ENCODE data around the gene RALA. TPM values are rescaled to one million over a fixed set of nuclear protein-coding genes. Genes with fewer than 3 reads are reported as not detected.

Gene RALA
- total and polyA plus RNA-seq, 4 donors: 5.7 to 18.8 (median 9.2) TPM

DNA sequence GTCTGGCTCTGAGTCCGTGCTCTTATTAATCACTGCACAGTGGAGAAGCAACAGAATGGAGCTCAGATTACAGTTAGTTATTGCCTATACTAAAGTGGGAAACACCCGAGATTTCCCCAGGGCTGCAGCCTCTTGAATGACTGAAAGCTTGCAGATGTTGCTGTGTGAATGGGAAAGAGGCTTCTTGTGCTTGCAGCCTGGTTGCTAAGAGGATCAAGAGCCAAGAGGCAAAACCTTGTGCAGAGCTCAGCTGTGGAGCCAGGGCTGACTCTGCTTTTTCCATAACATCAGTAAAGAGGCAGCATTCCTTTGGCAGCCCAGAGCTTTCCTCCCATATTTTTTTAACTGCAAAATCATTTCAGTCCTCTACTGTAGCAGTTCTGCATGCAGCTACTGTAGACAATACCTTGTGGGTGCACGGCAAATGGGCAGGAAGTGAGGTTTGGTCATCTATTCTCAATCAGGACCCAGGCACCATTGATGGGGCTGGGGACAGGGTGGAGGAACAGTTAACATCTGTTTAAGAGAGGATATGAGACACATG lies 86.5 kb downstream of the RALA start:
- 62% methylated on average over 3 of the region's 3 CpGs for WGBS
- H3K4me3 ChIP-seq (ENCODE audit: low read depth in 1 of 3, low read length in 3 of 3): no peak overlapping the region

DNA sequence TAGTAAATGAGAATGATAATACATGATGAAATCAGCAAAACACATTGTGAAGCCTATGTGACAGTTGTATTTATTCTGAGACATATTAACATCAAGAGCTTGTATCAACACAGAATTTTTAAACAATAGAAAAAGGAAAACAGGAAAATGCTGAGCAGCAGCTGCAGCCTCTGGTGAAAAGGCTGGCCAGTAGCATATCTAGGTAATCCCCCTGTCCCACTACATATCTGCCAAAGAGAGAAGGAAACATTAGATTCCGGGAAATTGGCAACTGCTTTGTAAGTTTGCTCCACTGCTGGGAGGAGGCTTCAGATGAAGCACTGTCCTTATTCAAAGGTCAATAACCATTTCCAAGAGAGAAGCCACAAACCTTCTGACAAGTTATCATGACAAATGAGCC lies 89.4 kb downstream of the RALA start:
- Histone ChIP-seq H3K4me3 (ENCODE audit: low read depth in 1 of 3, low read length in 3 of 3) (no peak overlapping the region), H3K27ac (ENCODE audit: low read depth in 1 of 2, low read length in 2 of 2) (no peak overlapping the region), H3K27me3 (ENCODE audit: control insufficient read depth in 4 of 4, insufficient read depth in 4 of 4, low read length in 3 of 4) (no peaks in the 10 kb centered on the region), H3K9me3 (ENCODE audit: control insufficient read depth in 4 of 4, low read length in 3 of 4) (peaks cover 6 to 13% (median 10%) of the 10 kb centered on the region in 4 donors), H3K4me1 (ENCODE audit: control insufficient read depth in 4 of 4, insufficient read depth in 4 of 4, low read length in 3 of 4) (no peaks in the 10 kb centered on the region), H3K9ac (ENCODE audit: low read depth in 1 of 2, low read length in 2 of 2) (no peak overlapping the region), H3K36me3 (ENCODE audit: control insufficient read depth in 4 of 4, insufficient read depth in 3 of 4, low read depth in 1 of 4, low read length in 3 of 4) (no peaks in the 10 kb centered on the region)
- no peak for DNase-seq (ENCODE audit: low spot score)
- TF ChIP-seq, protein P1, sequence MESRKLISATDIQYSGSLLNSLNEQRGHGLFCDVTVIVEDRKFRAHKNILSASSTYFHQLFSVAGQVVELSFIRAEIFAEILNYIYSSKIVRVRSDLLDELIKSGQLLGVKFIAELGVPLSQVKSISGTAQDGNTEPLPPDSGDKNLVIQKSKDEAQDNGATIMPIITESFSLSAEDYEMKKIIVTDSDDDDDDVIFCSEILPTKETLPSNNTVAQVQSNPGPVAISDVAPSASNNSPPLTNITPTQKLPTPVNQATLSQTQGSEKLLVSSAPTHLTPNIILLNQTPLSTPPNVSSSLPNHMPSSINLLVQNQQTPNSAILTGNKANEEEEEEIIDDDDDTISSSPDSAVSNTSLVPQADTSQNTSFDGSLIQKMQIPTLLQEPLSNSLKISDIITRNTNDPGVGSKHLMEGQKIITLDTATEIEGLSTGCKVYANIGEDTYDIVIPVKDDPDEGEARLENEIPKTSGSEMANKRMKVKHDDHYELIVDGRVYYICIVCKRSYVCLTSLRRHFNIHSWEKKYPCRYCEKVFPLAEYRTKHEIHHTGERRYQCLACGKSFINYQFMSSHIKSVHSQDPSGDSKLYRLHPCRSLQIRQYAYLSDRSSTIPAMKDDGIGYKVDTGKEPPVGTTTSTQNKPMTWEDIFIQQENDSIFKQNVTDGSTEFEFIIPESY (IDR thresholded peaks at IDR 0.05): no peak
- WGBS: 76% methylated on average over 1 of the region's 1 CpG

More for the DNA sequence above, 86.5 kb downstream of the RALA start:
- Histone ChIP-seq H3K4me1 (ENCODE audit: control insufficient read depth in 4 of 4, insufficient read depth in 4 of 4, low read length in 3 of 4) (no peaks in the 10 kb centered on the region), H3K27ac (ENCODE audit: low read depth in 1 of 2, low read length in 2 of 2) (no peak overlapping the region), H3K27me3 (ENCODE audit: control insufficient read depth in 4 of 4, insufficient read depth in 4 of 4, low read length in 3 of 4) (no peaks in the 10 kb centered on the region), H3K9ac (ENCODE audit: low read depth in 1 of 2, low read length in 2 of 2) (no peak overlapping the region), H3K9me3 (ENCODE audit: control insufficient read depth in 4 of 4, low read length in 3 of 4) (peaks cover 5 to 11% (median 7%) of the 10 kb centered on the region in 4 donors), H3K36me3 (ENCODE audit: control insufficient read depth in 4 of 4, insufficient read depth in 3 of 4, low read depth in 1 of 4, low read length in 3 of 4) (peaks cover 0 to 2% (median 0%) of the 10 kb centered on the region in 4 donors)
- TF ChIP-seq, protein P1 (IDR thresholded peaks at IDR 0.05): no peak
- no peak for TF ChIP-seq GABPA (IDR thresholded peaks at IDR 0.05 in 1 of 2, conservative IDR thresholded peaks at IDR 0.05 in 1 of 2)
- no peak for TF ChIP-seq FOXA1 (IDR thresholded peaks at IDR 0.05)
- TF ChIP-seq YY1 (IDR thresholded peaks at IDR 0.05): no peak
- TF ChIP-seq, protein P2, sequence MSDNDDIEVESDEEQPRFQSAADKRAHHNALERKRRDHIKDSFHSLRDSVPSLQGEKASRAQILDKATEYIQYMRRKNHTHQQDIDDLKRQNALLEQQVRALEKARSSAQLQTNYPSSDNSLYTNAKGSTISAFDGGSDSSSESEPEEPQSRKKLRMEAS (IDR thresholded peaks at IDR 0.05): no peak
- TF ChIP-seq SP1 (IDR thresholded peaks at IDR 0.05): no peak
- no peak for TF ChIP-seq RAD21 (IDR thresholded peaks at IDR 0.05)
- no peak for DNase-seq (ENCODE audit: low spot score)

- Histone ChIP-seq H3K9me3 (ENCODE audit: control insufficient read depth in 4 of 4, low read length in 3 of 4) (peaks cover 6 to 13% (median 10%) of the 10 kb centered on the region in 4 donors), H3K4me3 (ENCODE audit: low read depth in 1 of 3, low read length in 3 of 3) (peak overlapping the region in 1 of 3 donors; percentile 47), H3K9ac (ENCODE audit: low read depth in 1 of 2, low read length in 2 of 2) (no peak overlapping the region), H3K27ac (ENCODE audit: low read depth in 1 of 2, low read length in 2 of 2) (no peak overlapping the region), H3K27me3 (ENCODE audit: control insufficient read depth in 4 of 4, insufficient read depth in 4 of 4, low read length in 3 of 4) (no peaks in the 10 kb centered on the region), H3K4me1 (ENCODE audit: control insufficient read depth in 4 of 4, insufficient read depth in 4 of 4, low read length in 3 of 4) (no peaks in the 10 kb centered on the region), H3K36me3 (ENCODE audit: control insufficient read depth in 4 of 4, insufficient read depth in 3 of 4, low read depth in 1 of 4, low read length in 3 of 4) (no peaks in the 10 kb centered on the region)
- WGBS: 83% methylated on average over 1 of the region's 1 CpG
- no peak for DNase-seq (ENCODE audit: low spot score)
- TF ChIP-seq ATF3 (IDR thresholded peaks at IDR 0.05) (no peak), FOXA1 (IDR thresholded peaks at IDR 0.05) (no peak), JUND (IDR thresholded peaks at IDR 0.05) (no peak), RXRA (IDR thresholded peaks at IDR 0.05) (no peak), TAF1 (conservative IDR thresholded peaks at IDR 0.05) (no peak), RAD21 (IDR thresholded peaks at IDR 0.05) (no peak), GABPA (IDR thresholded peaks at IDR 0.05 in 1 of 2, conservative IDR thresholded peaks at IDR 0.05 in 1 of 2) (no peak), NR2F2 (IDR thresholded peaks at IDR 0.05) (no peak), FOXA2 (IDR thresholded peaks at IDR 0.05) (no peak), SP1 (IDR thresholded peaks at IDR 0.05) (no peak), HNF4G (IDR thresholded peaks at IDR 0.05) (no peak), EGR1 (IDR thresholded peaks at IDR 0.05; ENCODE audit: low read depth in 2 of 2) (no peak)
- TF ChIP-seq, protein P3, sequence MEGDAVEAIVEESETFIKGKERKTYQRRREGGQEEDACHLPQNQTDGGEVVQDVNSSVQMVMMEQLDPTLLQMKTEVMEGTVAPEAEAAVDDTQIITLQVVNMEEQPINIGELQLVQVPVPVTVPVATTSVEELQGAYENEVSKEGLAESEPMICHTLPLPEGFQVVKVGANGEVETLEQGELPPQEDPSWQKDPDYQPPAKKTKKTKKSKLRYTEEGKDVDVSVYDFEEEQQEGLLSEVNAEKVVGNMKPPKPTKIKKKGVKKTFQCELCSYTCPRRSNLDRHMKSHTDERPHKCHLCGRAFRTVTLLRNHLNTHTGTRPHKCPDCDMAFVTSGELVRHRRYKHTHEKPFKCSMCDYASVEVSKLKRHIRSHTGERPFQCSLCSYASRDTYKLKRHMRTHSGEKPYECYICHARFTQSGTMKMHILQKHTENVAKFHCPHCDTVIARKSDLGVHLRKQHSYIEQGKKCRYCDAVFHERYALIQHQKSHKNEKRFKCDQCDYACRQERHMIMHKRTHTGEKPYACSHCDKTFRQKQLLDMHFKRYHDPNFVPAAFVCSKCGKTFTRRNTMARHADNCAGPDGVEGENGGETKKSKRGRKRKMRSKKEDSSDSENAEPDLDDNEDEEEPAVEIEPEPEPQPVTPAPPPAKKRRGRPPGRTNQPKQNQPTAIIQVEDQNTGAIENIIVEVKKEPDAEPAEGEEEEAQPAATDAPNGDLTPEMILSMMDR (IDR thresholded peaks at IDR 0.05; ENCODE audit: low read depth, low read length, missing input control): no peak
- TF ChIP-seq, protein P2 (IDR thresholded peaks at IDR 0.05): no peak
Measured at GRCh38 chr7:39714447-39715091, 91.2 kb downstream of the RALA start.

Measured in liver (tissue), 9 donors.